Caki2 (cell line): ENCODE data around the gene OR6N1. TPM values are rescaled to one million over a fixed set of nuclear protein-coding genes. Genes with fewer than 3 reads are reported as not detected.

Experiments
- DNase-seq: peaks from one replicate; pipeline ENCODE4 v3.0.0-alpha.2; 2015; ENCODE audit warnings: low read depth
- in situ Hi-C: cut with HindIII; loops from 2 replicates; pipeline ENCODE4 v1.10.0; 2016; ENCODE audit warnings: low sequenced_read_pairs, low pct_unique_long_range_greater_than_20kb, mixed read lengths
- total RNA-seq: library from RNA; depleted of rRNA; stranded (reverse); fragments of >200 nt; shearing (Covaris generic); gene quantifications from 2 replicates; pipeline ENCODE4 v1.2.3, GENCODE V29; 2014; ENCODE audit warnings: low replicate concordance; rRNA removed

OR6N1 gene
- total RNA-seq, 1 experiment from 2014 or later = not detected

- in situ Hi-C loops = no loop called here
- DNase-seq = no peak
These were observed 21.6 kb upstream of the OR6N1 start for GRCh38 chr1:158793604-158794003.

GRCh38 chr1:158781104-158781503 is 9.1 kb upstream of the OR6N1 start, which contains the start of gene OR6N2:
Gene OR6N2, minus strand, starts transcription at chr1:158781204. Its CDS starts 3,569 bp downstream, at chr1:158777635.
- no peak for DNase-seq
- in situ Hi-C loops = no loop called here

- no peak for DNase-seq
- in situ Hi-C loops = no loop called here
These were observed 17.6 kb downstream of the OR6N1 start, which contains the start of gene OR6K6 for GRCh38 chr1:158754420-158754819. Gene OR6K6, plus strand, starts transcription at chr1:158754720. Its CDS starts 168 bp downstream, at chr1:158754888.

GRCh38 chr1:158752155-158752712 is 19.8 kb downstream of the OR6N1 start:
- in situ Hi-C loops = no loop called here
- DNase-seq = no peak

- no peak for DNase-seq
- in situ Hi-C loops = no loop called here
These were observed 36.1 kb downstream of the OR6N1 start for GRCh38 chr1:158735848-158736247.

GRCh38 chr1:158732524-158732923 is 39.5 kb downstream of the OR6N1 start:
- in situ Hi-C loops = no loop called here
- DNase-seq = no peak

- DNase-seq = no peak
- in situ Hi-C loops = no loop called here
These were observed 40.3 kb downstream of the OR6N1 start for GRCh38 chr1:158731707-158732106.

- in situ Hi-C loops = no loop called here
- DNase-seq = no peak
These were observed 41.5 kb downstream of the OR6N1 start for GRCh38 chr1:158730453-158730852.

GRCh38 chr1:158728510-158729225 is 43.3 kb downstream of the OR6N1 start:
- in situ Hi-C loops = no loop called here
- no peak for DNase-seq

GRCh38 chr1:158724442-158724841 is 47.6 kb downstream of the OR6N1 start:
- no peak for DNase-seq
- in situ Hi-C loops = no loop called here

- no peak for DNase-seq
- in situ Hi-C loops = no loop called here
These were observed 51.4 kb downstream of the OR6N1 start, which contains the start of gene OR6K3 for GRCh38 chr1:158720620-158721019. Gene OR6K3, minus strand, starts transcription at chr1:158720720. Its CDS starts 2,605 bp downstream, at chr1:158718115.

- in situ Hi-C loops = no loop called here
- DNase-seq = no peak
These were observed 52.3 kb downstream of the OR6N1 start for GRCh38 chr1:158719664-158720063.

- in situ Hi-C loops = no loop called here
These were observed 54.7 kb downstream of the OR6N1 start for GRCh38 chr1:158717344-158717743.

GRCh38 chr1:158716335-158716734 is 55.7 kb downstream of the OR6N1 start:
- in situ Hi-C loops = no loop called here
- no peak for DNase-seq

More at GRCh38 chr1:158717344-158717743, 54.7 kb downstream of the OR6N1 start:
- DNase-seq = no peak

GRCh38 chr1:158714754-158715153 is 57.2 kb downstream of the OR6N1 start:
- in situ Hi-C loops = no loop called here

More at GRCh38 chr1:158714754-158715153, 57.2 kb downstream of the OR6N1 start:
- DNase-seq = no peak

Other genes with a start within 250 kb of the OR6N1 start
- gene OR6Y1, start 217.8 kb downstream of the OR6N1 start, total RNA-seq = not detected in 2 replicates
- not detected in 2 replicates for gene OR6P1, start 201.6 kb downstream of the OR6N1 start, total RNA-seq
- not detected in 2 replicates for gene OR10X1, start 192.3 kb downstream of the OR6N1 start, total RNA-seq
- gene OR10Z1, start 166.9 kb downstream of the OR6N1 start, total RNA-seq = not detected in 2 replicates
- gene SPTA1, start 85.5 kb downstream of the OR6N1 start, total RNA-seq = not detected in 2 replicates
- not detected in 2 replicates for gene OR6K2, start 71.5 kb downstream of the OR6N1 start, total RNA-seq
- gene OR6K3, start 51.5 kb downstream of the OR6N1 start, total RNA-seq = not detected in 2 replicates
- not detected in 2 replicates for gene OR6K6, start 17.5 kb downstream of the OR6N1 start, total RNA-seq
- not detected in 2 replicates for gene OR6N2, start 9.0 kb upstream of the OR6N1 start, total RNA-seq
- not detected in 2 replicates for gene MNDA, start 59.2 kb upstream of the OR6N1 start, total RNA-seq
- not detected in 2 replicates for gene PYHIN1, start 159.4 kb upstream of the OR6N1 start, total RNA-seq
- 12.4 and 19.2 TPM in 2 replicates for gene IFI16, start 237.7 kb upstream of the OR6N1 start, total RNA-seq